ENCODE measurements around the gene TPGS1. TPM values are rescaled to one million over a fixed set of nuclear protein-coding genes. Genes with fewer than 3 reads are reported as not detected.

TPGS1 gene
- total RNA-seq, 2 donors from 2014 or later = 34.5 to 62.0 TPM

DNA sequence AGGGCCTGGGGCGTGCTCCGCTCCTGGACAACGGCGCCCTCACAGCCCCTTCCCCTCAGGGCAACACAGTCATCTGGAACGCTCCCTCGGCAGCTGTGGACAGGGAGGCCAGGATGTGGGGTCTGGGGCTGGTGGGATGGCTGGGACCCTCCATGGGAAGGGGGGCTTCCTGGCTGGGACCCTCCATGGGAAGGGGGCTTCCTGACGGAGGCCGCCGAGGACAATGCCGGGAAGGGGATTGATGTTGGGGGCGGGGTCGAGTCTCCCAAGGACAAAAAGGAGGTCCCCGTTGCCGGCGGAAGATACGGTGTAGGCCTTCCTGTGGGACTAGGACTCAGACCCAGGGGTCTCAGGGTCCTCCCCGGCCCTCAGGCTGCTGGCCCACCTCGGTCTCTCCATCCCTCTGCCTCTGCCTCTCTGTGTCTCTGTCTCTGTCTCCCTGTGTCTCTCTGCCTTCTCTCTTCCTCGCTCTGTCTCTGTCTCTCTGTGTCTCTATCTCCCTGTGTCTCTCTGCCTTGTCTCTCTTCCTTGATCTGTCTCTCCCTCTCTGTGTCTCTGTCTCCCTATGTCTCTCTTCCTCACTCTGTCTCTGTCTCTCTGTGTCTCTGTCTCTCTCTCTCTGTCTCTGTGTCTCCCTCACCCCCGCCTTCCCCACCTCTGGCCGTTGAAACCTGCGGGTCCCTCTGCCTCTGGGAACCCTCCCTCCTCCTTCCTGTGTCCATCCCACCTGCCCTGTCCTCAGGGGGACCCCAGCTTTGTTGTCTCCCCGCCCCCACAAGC is 13.7 kb upstream of the TPGS1 start:
- no peak for DNase-seq
- H3K27ac ChIP-seq = no peak overlapping the region
- 50 to 57% methylated on average over 10 to 23 of the region's 23 CpGs for WGBS, 2 donors
- H3K4me1 ChIP-seq = peaks cover 30% of the 10 kb centered on the region
- intact Hi-C loops (cut with DNase I) = no loop called here
- H3K9me3 ChIP-seq = no peaks in the 10 kb centered on the region
- no peak overlapping the region for H3K4me3 ChIP-seq
- no peak for ATAC-seq
- TF ChIP-seq, protein P1, sequence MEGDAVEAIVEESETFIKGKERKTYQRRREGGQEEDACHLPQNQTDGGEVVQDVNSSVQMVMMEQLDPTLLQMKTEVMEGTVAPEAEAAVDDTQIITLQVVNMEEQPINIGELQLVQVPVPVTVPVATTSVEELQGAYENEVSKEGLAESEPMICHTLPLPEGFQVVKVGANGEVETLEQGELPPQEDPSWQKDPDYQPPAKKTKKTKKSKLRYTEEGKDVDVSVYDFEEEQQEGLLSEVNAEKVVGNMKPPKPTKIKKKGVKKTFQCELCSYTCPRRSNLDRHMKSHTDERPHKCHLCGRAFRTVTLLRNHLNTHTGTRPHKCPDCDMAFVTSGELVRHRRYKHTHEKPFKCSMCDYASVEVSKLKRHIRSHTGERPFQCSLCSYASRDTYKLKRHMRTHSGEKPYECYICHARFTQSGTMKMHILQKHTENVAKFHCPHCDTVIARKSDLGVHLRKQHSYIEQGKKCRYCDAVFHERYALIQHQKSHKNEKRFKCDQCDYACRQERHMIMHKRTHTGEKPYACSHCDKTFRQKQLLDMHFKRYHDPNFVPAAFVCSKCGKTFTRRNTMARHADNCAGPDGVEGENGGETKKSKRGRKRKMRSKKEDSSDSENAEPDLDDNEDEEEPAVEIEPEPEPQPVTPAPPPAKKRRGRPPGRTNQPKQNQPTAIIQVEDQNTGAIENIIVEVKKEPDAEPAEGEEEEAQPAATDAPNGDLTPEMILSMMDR (IDR thresholded peaks at IDR 0.05) = no peak
- no peak for TF ChIP-seq POLR2A (IDR thresholded peaks at IDR 0.05)
- H3K27me3 ChIP-seq = peaks cover 5 to 24% of the 10 kb centered on the region in 2 donors
- H3K36me3 ChIP-seq (replicated peaks in 1 of 2; ENCODE audit: insufficient read depth in 1 of 2, low read depth in 2 of 2) = no peaks in the 10 kb centered on the region

- no peak for TF ChIP-seq POLR2A (IDR thresholded peaks at IDR 0.05)
- TF ChIP-seq, protein P1 (IDR thresholded peaks at IDR 0.05) = no peak
- ATAC-seq (no peak), DNase-seq (no peak)
- intact Hi-C loops (cut with DNase I) = no loop called here
- peaks cover 27% of the 10 kb centered on the region for H3K4me1 ChIP-seq
- H3K27ac ChIP-seq = no peak overlapping the region
- no peak overlapping the region for H3K4me3 ChIP-seq
- peaks cover 5 to 29% of the 10 kb centered on the region in 2 donors for H3K27me3 ChIP-seq
- 40 to 41% methylated on average over 14 to 21 of the region's 22 CpGs for WGBS, 2 donors
- H3K9me3 ChIP-seq = no peaks in the 10 kb centered on the region
- H3K36me3 ChIP-seq (replicated peaks in 1 of 2; ENCODE audit: insufficient read depth in 1 of 2, low read depth in 2 of 2) = no peaks in the 10 kb centered on the region
Observed at GRCh38 chr19:494171-495080, 12.9 kb upstream of the TPGS1 start.

DNA sequence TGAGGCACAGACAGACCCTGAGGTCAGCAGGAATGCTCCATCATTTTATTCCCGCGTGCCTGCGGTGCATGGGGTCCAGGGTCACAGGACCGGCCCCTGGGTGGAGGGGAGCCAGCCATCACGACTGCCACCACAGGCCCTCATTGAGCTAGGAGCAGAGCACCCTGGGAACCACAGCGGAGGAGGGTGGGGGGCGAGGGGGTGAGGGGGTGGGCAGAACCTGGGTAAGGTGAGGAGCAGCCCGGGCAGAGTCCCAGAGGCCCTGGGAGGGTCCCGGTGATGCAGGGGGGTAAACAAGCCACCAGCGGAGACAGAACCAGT is 12.3 kb upstream of the TPGS1 start:
- intact Hi-C loops (cut with DNase I) = no loop called here
- H3K36me3 ChIP-seq (replicated peaks in 1 of 2; ENCODE audit: insufficient read depth in 1 of 2, low read depth in 2 of 2) = no peaks in the 10 kb centered on the region
- no peak overlapping the region for H3K4me3 ChIP-seq
- DNase-seq (no peak), ATAC-seq (no peak)
- H3K27ac ChIP-seq = no peak overlapping the region
- peaks cover 21% of the 10 kb centered on the region for H3K4me1 ChIP-seq
- 18 to 51% methylated on average over 5 to 6 of the region's 10 CpGs for WGBS, 2 donors
- no peaks in the 10 kb centered on the region for H3K9me3 ChIP-seq
- TF ChIP-seq, protein P1 (IDR thresholded peaks at IDR 0.05) = no peak
- no peak for TF ChIP-seq POLR2A (IDR thresholded peaks at IDR 0.05)
- H3K27me3 ChIP-seq = peaks cover 5 to 32% of the 10 kb centered on the region in 2 donors

DNA sequence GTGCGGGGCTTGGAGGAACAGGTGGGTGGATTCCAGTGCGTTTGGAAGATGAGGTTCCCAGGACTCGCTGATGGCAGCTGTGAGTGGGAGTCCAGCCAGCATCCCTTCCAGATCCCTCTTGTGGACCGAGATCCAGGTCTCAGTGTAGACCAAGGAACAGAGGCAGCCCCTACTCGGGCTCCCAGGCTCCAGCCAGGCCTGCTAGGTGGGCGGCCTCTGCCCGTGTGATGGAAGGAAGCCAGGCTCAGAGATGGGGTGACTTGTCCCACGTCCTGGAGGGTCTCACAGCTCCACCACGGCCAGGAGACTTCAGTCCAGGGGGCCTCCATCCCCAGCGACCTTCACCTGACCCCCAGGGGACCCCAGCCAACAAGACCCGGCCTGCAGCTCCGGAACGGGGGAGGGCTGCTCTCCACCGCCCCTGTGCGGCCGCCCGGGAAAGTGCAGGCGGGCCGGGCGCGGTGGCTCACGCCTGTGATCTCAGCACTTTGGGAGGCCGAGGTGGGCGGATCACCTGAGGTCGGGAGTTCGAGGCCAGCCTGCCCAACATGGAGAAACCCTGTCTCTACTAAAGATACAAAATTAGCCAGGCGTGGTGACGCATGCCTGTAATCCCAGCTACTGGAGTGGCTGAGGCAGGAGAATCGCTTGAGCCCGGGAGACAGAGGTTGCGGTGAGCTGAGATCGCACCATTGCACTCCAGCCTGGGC is 11.7 kb upstream of the TPGS1 start:
- ATAC-seq (peak; percentile 34), DNase-seq (no peak)
- intact Hi-C loops (cut with DNase I) = no loop called here
- Histone ChIP-seq H3K27me3 (peaks cover 5 to 32% of the 10 kb centered on the region in 2 donors), H3K4me1 (peaks cover 21% of the 10 kb centered on the region), H3K4me3 (no peak overlapping the region), H3K27ac (no peak overlapping the region), H3K36me3 (replicated peaks in 1 of 2; ENCODE audit: insufficient read depth in 1 of 2, low read depth in 2 of 2) (no peaks in the 10 kb centered on the region), H3K9me3 (no peaks in the 10 kb centered on the region)
- no peak for TF ChIP-seq POLR2A (IDR thresholded peaks at IDR 0.05)
- TF ChIP-seq, protein P1 (IDR thresholded peaks at IDR 0.05) = peak in 6 of 7 experiments; percentile 46 to 66 (median 54)
- 13 to 38% methylated on average over 13 to 32 of the region's 32 CpGs for WGBS, 2 donors

All from body of pancreas (tissue), 4 donors.